HG03175 (cell line): ENCODE measurements around the gene FILIP1.

Experiments
- ATAC-seq: cut with Tn5 transposase; IDR thresholded peaks from one replicate; pipeline ENCODE4 v1.9.1; 2021; ENCODE audit warnings: mild to moderate bottlenecking, moderate library complexity; ENCODE audit not compliant: unreplicated experiment

Gene FILIP1

GRCh38 chr6:75494290-75494689 is 690 bp upstream of the FILIP1 start:
- no peak for ATAC-seq

DNA sequence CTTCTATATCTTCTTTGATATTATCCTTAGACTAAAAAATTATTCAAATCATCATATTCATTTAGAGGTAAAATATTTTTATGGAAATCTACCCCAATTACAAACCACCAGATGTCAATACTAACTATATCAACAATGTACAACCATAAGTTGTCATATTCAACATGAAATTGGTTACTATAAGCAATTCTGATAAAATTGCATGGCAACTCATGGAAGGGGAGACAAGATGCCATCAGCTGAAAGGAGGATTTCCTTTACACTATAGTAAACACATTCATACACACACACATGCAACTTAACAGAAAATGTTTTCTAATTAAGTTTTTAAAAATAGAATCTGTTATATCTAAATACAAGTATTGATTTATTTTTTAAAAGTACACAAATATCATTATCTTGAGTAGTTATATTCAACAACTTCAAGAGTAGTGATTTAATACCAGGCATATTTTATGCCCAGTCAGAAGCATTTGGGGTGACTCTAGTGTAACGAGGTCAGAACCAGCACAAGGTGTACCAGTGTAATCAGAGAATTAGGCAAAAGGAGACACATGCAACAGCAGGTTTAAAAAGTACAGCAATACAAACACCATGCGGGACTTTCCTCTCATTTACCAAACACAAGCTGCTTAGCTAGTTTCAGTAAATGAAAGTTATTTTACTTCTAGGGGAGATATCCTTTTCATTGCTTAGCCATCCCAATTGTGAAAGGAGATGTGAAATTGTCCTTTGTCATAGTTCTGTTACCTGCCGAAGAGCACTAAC is 1.0 kb downstream of the FILIP1 start:
- no peak for ATAC-seq

DNA sequence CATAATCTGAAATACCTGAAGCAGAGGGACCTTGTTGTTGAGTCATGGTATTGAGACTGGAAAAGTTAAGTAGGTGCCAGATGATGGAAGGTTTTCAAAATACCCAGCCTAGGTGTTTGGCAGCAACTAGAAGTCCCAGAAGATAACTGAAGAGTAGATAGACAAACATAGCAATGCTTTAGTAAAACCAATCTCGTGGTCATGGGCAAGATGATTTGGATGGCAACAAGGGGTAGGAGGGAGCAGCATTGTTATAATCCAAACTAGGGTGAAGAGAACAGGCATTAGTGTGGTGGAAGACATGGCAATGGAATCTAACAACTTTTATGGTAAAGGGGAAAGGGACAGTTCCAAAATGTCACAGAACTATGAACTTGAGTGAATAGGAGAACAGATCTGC is 2.3 kb downstream of the FILIP1 start:
- no peak for ATAC-seq

DNA sequence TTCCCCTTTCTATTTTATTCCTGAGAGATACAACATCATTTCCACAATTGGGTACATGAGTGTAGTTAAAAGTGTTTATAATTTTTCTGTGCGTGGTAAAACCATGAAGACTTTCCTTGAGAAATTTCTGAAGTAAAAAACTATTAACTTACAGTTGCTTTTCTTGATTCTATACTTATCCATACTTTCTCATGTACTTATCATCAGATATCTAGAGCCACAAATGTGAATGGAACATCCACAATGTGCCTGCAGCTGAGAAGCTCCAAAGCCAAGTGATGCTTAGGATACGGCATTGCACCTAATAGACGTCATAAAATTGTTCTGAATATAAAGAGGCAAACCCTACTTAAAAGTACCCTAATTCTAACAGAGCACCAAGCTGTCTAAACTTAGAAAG is 2.9 kb downstream of the FILIP1 start:
- no peak for ATAC-seq

GRCh38 chr6:75489025-75489424 is 4.6 kb downstream of the FILIP1 start:
- no peak for ATAC-seq

DNA sequence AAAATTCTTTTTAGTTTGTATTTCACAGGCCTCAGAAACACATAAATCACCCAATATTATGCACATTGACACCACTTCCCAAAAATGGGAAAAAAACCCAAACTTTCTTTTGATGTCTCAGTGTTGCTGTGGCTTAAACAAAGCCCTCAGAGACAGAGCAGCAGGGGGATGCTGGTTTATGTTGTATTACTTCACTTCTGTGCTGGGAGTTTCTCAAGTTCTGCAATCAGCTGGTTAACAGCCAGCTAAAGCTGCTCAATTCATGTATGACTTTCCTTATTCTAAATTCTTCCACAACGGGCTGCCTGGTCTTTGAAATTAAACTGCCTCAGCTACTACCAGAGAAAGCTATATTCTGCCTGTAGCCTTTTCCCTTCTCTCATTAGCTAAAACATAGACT is 5.6 kb downstream of the FILIP1 start:
- no peak for ATAC-seq

GRCh38 chr6:75486850-75487518 is 6.6 kb downstream of the FILIP1 start:
- no peak for ATAC-seq

GRCh38 chr6:75484535-75484934 is 9.1 kb downstream of the FILIP1 start:
- ATAC-seq, result peak; percentile 98

- ATAC-seq, result no peak
Measured at GRCh38 chr6:75483136-75483952, 10.3 kb downstream of the FILIP1 start.

- ATAC-seq, result no peak
Measured at GRCh38 chr6:75481936-75482593, 11.5 kb downstream of the FILIP1 start.

DNA sequence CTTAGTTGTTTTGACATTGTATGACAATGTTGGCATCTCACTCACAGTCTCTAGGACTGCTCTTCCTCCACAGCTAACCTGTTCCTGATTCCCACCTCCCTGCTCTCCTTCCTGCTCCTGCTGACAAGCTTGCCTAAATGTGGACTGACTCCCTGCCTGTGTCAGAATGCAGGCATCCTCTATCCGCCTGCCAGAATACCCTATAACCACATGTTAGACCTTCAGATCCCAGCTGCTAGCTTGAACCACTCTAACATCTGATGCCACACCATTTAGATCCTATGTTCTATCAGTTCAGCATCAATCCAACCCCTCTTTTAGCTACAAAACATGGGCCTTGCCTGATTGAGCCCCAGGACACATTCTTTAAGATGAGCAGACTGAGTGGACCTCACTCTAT is 12.2 kb downstream of the FILIP1 start:
- ATAC-seq, result no peak

GRCh38 chr6:75480425-75480824 is 13.2 kb downstream of the FILIP1 start:
- ATAC-seq, result no peak

DNA sequence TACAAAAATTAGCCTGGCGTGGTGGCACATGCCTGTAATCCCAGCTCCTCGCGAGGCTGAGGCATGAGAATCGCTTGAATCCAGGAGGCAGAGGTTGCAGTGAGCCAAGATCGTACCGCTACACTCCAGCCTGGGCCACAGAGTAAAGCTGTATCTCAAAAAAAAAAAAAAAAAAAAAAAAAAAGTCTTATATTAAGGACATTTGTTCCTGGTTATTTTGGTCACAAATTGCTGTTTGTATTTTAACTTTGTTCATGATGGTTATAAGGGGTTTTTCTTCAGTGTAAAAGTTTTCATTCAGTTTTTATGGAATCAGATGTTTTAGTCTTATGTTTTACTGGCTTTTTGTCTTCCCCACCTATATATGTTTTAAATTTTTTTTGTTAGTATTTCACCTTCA is 13.9 kb downstream of the FILIP1 start:
- no peak for ATAC-seq

GRCh38 chr6:75478929-75479328 is 14.7 kb downstream of the FILIP1 start:
- no peak for ATAC-seq

GRCh38 chr6:75472885-75473284 is 20.7 kb downstream of the FILIP1 start:
- ATAC-seq, result peak; percentile 77

DNA sequence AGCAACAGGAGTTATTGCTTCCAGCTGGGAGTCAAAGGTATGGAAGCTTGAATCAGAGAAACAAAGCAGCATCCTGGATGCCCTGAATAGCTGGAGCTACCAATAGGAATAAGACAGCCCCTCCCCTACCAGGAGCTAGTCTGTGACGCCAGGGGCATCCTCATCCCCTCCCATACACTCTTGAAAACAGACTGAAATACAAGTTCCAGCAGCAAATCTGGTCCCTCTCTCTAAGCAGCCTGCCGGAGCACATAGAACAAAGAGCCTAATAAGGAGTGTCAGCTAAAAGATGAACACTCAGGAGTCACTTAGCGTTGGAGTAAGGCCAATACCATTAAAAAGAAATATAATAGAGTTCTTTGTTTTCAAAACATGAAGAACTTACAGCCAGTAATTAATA is 25.6 kb downstream of the FILIP1 start:
- no peak for ATAC-seq

GRCh38 chr6:75467284-75467683 is 26.3 kb downstream of the FILIP1 start:
- ATAC-seq, result no peak

GRCh38 chr6:75466636-75467035 is 27.0 kb downstream of the FILIP1 start:
- no peak for ATAC-seq

DNA sequence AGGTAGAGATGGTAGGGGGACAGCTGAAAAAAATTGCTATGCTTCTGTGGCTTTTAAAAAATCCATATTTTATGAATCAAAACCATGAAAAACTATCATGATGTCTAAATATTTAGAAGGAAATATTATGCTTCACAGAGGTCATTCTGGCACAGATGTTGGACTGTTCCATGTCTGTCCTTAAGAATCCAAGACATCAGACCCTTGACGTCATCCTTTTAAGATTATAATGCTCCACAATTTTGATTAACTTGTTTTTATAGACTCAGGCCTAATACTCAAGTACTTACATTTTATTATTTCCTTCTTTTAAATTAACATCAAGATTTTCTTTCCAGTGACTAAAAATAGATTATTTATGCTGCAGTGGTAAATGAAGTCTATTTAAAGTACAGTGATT is 29.7 kb downstream of the FILIP1 start:
- no peak for ATAC-seq

- no peak for ATAC-seq
Measured at GRCh38 chr6:75463061-75463460, 30.5 kb downstream of the FILIP1 start.

- ATAC-seq, result no peak
Measured at GRCh38 chr6:75460681-75461080, 32.9 kb downstream of the FILIP1 start.
